Mesendoderm (in vitro differentiated cells): ENCODE results near the gene NSUN4.
A peak's percentile ranks its signal among the peaks of the same experiment; 100 is the strongest.
"Not testable (repeated sequence)": the region's sequence is repeated elsewhere in the genome, so short reads cannot be mapped to it uniquely, and the experiment has no call there.

Experiments used
- DNase-seq: peaks from one replicate; pipeline ENCODE4 v3.0.0; 2013
- H2AK5ac ChIP-seq: 2 replicates; pipeline ENCODE4 v1.6.1; 2013; ENCODE audit warnings: low read length, inconsistent platforms
- H2BK120ac ChIP-seq: 2 replicates; pipeline ENCODE4 v1.6.1; 2013; ENCODE audit warnings: low read depth, mild to moderate bottlenecking, low read length, moderate library complexity, mixed read lengths
- H2BK15ac ChIP-seq: replicated peaks from 2 replicates; pipeline ENCODE4 v1.6.1; 2013; ENCODE audit warnings: low read depth, mild to moderate bottlenecking, moderate library complexity
- H2BK5ac ChIP-seq: 2 replicates; pipeline ENCODE4 v1.6.1; 2013; ENCODE audit warnings: low read length, inconsistent platforms
- H3K18ac ChIP-seq: 2 replicates; pipeline ENCODE4 v1.6.1; 2013; ENCODE audit warnings: mild to moderate bottlenecking, low read length, mixed read lengths
- H3K23ac ChIP-seq: one replicate; pipeline ENCODE4 v1.6.1; 2013; ENCODE audit warnings: low read length
- H3K27ac ChIP-seq: 2 replicates; pipeline ENCODE4 v1.5.1; 2013; ENCODE audit warnings: low read depth, mild to moderate bottlenecking, inconsistent platforms, low read length, moderate library complexity
- H3K27me3 ChIP-seq: 2 replicates; pipeline ENCODE4 v1.6.1; 2013; ENCODE audit warnings: low read length, control low read depth, mild to moderate bottlenecking, inconsistent platforms; ENCODE audit not compliant: insufficient read depth, poor library complexity
- H3K36me3 ChIP-seq: 2 replicates; pipeline ENCODE4 v1.6.1; 2013; ENCODE audit warnings: low read length, inconsistent platforms; ENCODE audit not compliant: control insufficient read depth, insufficient read depth
- H3K4ac ChIP-seq: one replicate; pipeline ENCODE4 v1.6.1; 2013; ENCODE audit warnings: low read depth, mild to moderate bottlenecking, low read length, moderate library complexity
- H3K4me1 ChIP-seq: 2 replicates; pipeline ENCODE4 v1.6.1; 2013; ENCODE audit warnings: low read depth, low read length, inconsistent platforms; ENCODE audit not compliant: control insufficient read depth
- H3K4me2 ChIP-seq: 2 replicates; pipeline ENCODE4 v1.6.1; 2013; ENCODE audit warnings: low read length
- H3K4me3 ChIP-seq: 2 replicates; pipeline ENCODE4 v1.5.1; 2013; ENCODE audit warnings: mild to moderate bottlenecking, low read length
- H3K56ac ChIP-seq: one replicate; pipeline ENCODE4 v1.6.1; 2013; ENCODE audit warnings: low read length
- H3K79me1 ChIP-seq: 2 replicates; pipeline ENCODE4 v1.6.1; 2013; ENCODE audit warnings: low read length, inconsistent platforms
- H3K79me2 ChIP-seq: 2 replicates; pipeline ENCODE4 v1.6.1; 2013; ENCODE audit warnings: mild to moderate bottlenecking, low read length; ENCODE audit not compliant: control insufficient read depth, insufficient read depth
- H3K9ac ChIP-seq: 2 replicates; pipeline ENCODE4 v1.6.1; 2013; ENCODE audit warnings: low read length, inconsistent platforms
- H4K5ac ChIP-seq: one replicate; pipeline ENCODE4 v1.6.1; 2013; ENCODE audit warnings: low read length
- H4K8ac ChIP-seq: one replicate; pipeline ENCODE4 v1.6.1; 2013; ENCODE audit warnings: low read depth, mild to moderate bottlenecking, control low read depth, low read length, moderate library complexity
- WGBS: extraction: QIAGEN DNeasy Blood & Tissue Kit; methylation state at CpG from one replicate; pipeline ENCODE4 v1.1.7; 2013; ENCODE audit warnings: low lambda C conversion rate, missing lambda C conversion rate; ENCODE audit not compliant: insufficient coverage; ENCODE audit errors: extremely low coverage; 5-methylcytosine and 5-hydroxymethylcytosine counted together

The NSUN4 gene

DNA sequence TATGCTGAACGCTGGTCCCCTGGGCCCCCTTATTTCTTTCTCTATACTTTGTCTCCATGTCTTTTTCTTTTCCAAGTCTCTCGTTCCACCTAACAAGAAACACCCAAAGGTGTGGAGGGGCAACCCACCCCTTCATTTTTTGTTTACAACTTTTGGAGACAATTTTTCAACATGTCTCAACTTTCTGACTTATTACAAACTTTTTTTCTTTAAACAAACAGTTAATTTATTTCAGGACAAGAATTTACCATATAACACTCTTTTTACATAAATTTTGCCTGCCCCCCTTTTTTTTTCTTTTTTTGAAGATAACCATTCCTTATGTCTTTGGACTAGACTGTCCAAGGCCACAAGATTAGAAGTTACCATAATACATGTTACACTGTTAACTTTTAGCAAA lies 10.2 kb upstream of the NSUN4 start:
- not testable (repeated sequence) for H3K79me2 ChIP-seq, H3K4me2 ChIP-seq, H4K8ac ChIP-seq, H3K56ac ChIP-seq, H3K18ac ChIP-seq, H3K9ac ChIP-seq, H3K4me3 ChIP-seq, H2AK5ac ChIP-seq, H3K4ac ChIP-seq, H4K5ac ChIP-seq, H2BK15ac ChIP-seq, H3K23ac ChIP-seq, H3K27me3 ChIP-seq, H3K36me3 ChIP-seq, H3K27ac ChIP-seq, H3K4me1 ChIP-seq, H2BK120ac ChIP-seq, DNase-seq, H3K79me1 ChIP-seq, H2BK5ac ChIP-seq
- WGBS: no CpG with 5 or more reads among the region's 2 CpGs

- H3K23ac ChIP-seq, H3K27ac ChIP-seq, H3K56ac ChIP-seq, H3K79me2 ChIP-seq, H3K36me3 ChIP-seq, H4K8ac ChIP-seq, H3K27me3 ChIP-seq, H2AK5ac ChIP-seq, H2BK120ac ChIP-seq, H3K4me3 ChIP-seq, H3K4me1 ChIP-seq, H3K4me2 ChIP-seq, H3K79me1 ChIP-seq, H3K4ac ChIP-seq, H4K5ac ChIP-seq, H2BK5ac ChIP-seq, DNase-seq, H2BK15ac ChIP-seq, H3K9ac ChIP-seq, H3K18ac ChIP-seq: not testable (repeated sequence)
- WGBS: no CpG with 5 or more reads among the region's 24 CpGs
These were observed 8.6 kb upstream of the NSUN4 start for GRCh38 chr1:46331786-46332540.

- H3K27me3 ChIP-seq: no peaks in the 10 kb centered on the region
- no peak overlapping the region for H3K4me3 ChIP-seq
- H3K4me2 ChIP-seq: no peak overlapping the region
- H3K18ac ChIP-seq: no peak overlapping the region
- no peak overlapping the region for H2BK5ac ChIP-seq
- H3K4ac ChIP-seq: no peak overlapping the region
- no peaks in the 10 kb centered on the region for H3K79me1 ChIP-seq
- DNase-seq: peak; percentile 92
- H3K9ac ChIP-seq: no peak overlapping the region
- H3K27ac ChIP-seq: no peak overlapping the region
- H3K56ac ChIP-seq: no peak overlapping the region
- no peak overlapping the region for H3K23ac ChIP-seq
- no peak overlapping the region for H2BK15ac ChIP-seq
- H3K36me3 ChIP-seq: no peaks in the 10 kb centered on the region
- no peak overlapping the region for H2BK120ac ChIP-seq
- no peak overlapping the region for H4K8ac ChIP-seq
- no CpG with 5 or more reads among the region's 9 CpGs for WGBS
- H2AK5ac ChIP-seq: no peak overlapping the region
- no peaks in the 10 kb centered on the region for H3K4me1 ChIP-seq
- H3K79me2 ChIP-seq: no peaks in the 10 kb centered on the region
- no peak overlapping the region for H4K5ac ChIP-seq
These were observed 7.1 kb upstream of the NSUN4 start for GRCh38 chr1:46333300-46334029.

DNA sequence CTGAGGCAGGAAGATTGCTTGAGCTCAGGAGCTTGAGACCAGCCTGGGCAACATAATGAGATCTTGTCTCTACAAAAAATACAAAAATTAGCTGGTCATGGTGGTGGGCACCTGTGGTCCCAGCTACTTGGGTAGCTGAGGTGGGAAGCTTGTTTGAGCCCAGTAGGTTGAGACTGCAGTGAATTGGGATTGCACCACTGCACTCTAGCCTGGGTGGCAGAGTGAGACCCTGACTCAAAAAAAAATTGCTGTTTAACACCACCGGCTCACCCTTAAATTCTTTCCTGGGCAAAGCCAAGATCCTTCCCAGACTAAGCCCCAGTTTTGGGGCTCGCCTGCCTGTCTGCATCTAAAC lies 6.6 kb upstream of the NSUN4 start:
- no peak overlapping the region for H3K23ac ChIP-seq
- no peak overlapping the region for H4K5ac ChIP-seq
- H2BK5ac ChIP-seq: no peak overlapping the region
- H3K9ac ChIP-seq: no peak overlapping the region
- no peak overlapping the region for H3K4ac ChIP-seq
- H2BK120ac ChIP-seq: no peak overlapping the region
- H2AK5ac ChIP-seq: no peak overlapping the region
- H3K4me2 ChIP-seq: no peak overlapping the region
- no peak overlapping the region for H3K18ac ChIP-seq
- H2BK15ac ChIP-seq: no peak overlapping the region
- no peak overlapping the region for H4K8ac ChIP-seq
- no peak for DNase-seq
- H3K4me1 ChIP-seq: no peaks in the 10 kb centered on the region
- no CpG with 5 or more reads among the region's 2 CpGs for WGBS
- H3K79me1 ChIP-seq: no peaks in the 10 kb centered on the region
- H3K36me3 ChIP-seq: no peaks in the 10 kb centered on the region
- H3K27me3 ChIP-seq: no peaks in the 10 kb centered on the region
- H3K27ac ChIP-seq: no peak overlapping the region
- H3K4me3 ChIP-seq: no peak overlapping the region
- no peak overlapping the region for H3K56ac ChIP-seq
- no peaks in the 10 kb centered on the region for H3K79me2 ChIP-seq

DNA sequence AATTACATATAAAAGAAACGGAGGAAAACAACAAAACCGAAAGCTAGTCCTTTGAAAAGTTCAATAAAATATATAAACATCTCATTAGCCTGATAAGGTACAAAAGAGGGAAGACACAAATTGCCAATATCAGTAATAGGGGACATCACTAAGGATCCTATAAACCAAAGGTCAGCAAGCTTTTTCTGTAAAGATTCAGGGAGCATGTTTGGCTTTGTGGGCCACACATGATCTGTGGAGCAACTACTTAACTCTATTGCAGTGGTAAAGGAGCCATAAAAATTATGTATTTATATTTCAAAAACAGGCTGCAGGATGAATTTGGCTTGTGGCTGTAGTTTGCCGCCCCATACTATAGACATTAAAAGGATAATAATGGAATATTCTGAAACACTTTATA lies 5.5 kb upstream of the NSUN4 start:
- Histone ChIP-seq H3K79me1 (no peaks in the 10 kb centered on the region), H2BK5ac (no peak overlapping the region), H3K79me2 (no peaks in the 10 kb centered on the region), H3K4me3 (no peak overlapping the region), H4K5ac (no peak overlapping the region), H3K4me2 (no peak overlapping the region), H4K8ac (no peak overlapping the region), H3K36me3 (no peaks in the 10 kb centered on the region), H2AK5ac (no peak overlapping the region), H3K56ac (no peak overlapping the region), H3K27ac (no peak overlapping the region), H3K27me3 (no peaks in the 10 kb centered on the region), H2BK15ac (no peak overlapping the region), H3K4ac (no peak overlapping the region), H3K4me1 (no peaks in the 10 kb centered on the region), H3K9ac (no peak overlapping the region), H3K23ac (no peak overlapping the region), H2BK120ac (no peak overlapping the region), H3K18ac (no peak overlapping the region)
- no peak for DNase-seq
- WGBS: no CpG with 5 or more reads among the region's 3 CpGs
